ENCODE results near the gene MYO15B. TPM values are rescaled to one million over a fixed set of nuclear protein-coding genes. Genes with fewer than 3 reads are reported as not detected.

MYO15B gene
- total and polyA plus RNA-seq, 2 of the 13 experiments (the other 11 are each of a cell fraction or from before 2014, with no cell fraction given), result 2.8 to 8.1 TPM

- TF ChIP-seq ZNF576 (CRISPR knock-in tag; IDR thresholded peaks at IDR 0.05) (no peak), MYNN (CRISPR knock-in tag; IDR thresholded peaks at IDR 0.05; ENCODE audit: low read depth) (no peak), ZNF446 (CRISPR knock-in tag; IDR thresholded peaks at IDR 0.05) (no peak), SRSF9 (IDR thresholded peaks at IDR 0.05; ENCODE audit: borderline replicate concordance, insufficient read depth, low read depth, low read length, poor library complexity, severe bottlenecking) (no peak), HOXA5 (CRISPR knock-in tag; IDR thresholded peaks at IDR 0.05) (no peak), RFX1 (IDR thresholded peaks at IDR 0.05) (no peak), KLF9 (CRISPR knock-in tag; IDR thresholded peaks at IDR 0.05; ENCODE audit: low read depth) (no peak), PTBP1 (IDR thresholded peaks at IDR 0.05; ENCODE audit: low read depth, low read length, poor library complexity, severe bottlenecking) (no peak), CCAR2 (optimal IDR thresholded peaks at IDR 0.05; ENCODE audit: low read depth, low read length) (no peak), ZNF260 (CRISPR knock-in tag; IDR thresholded peaks at IDR 0.05; ENCODE audit: borderline replicate concordance, low read depth) (no peak), ZSCAN22 (CRISPR knock-in tag; IDR thresholded peaks at IDR 0.05) (no peak)
- TF ChIP-seq, protein P1, sequence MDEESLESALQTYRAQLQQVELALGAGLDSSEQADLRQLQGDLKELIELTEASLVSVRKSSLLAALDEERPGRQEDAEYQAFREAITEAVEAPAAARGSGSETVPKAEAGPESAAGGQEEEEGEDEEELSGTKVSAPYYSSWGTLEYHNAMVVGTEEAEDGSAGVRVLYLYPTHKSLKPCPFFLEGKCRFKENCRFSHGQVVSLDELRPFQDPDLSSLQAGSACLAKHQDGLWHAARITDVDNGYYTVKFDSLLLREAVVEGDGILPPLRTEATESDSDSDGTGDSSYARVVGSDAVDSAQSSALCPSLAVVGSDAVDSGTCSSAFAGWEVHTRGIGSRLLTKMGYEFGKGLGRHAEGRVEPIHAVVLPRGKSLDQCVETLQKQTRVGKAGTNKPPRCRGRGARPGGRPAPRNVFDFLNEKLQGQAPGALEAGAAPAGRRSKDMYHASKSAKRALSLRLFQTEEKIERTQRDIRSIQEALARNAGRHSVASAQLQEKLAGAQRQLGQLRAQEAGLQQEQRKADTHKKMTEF (CRISPR knock-in tag; IDR thresholded peaks at IDR 0.05), result peak; percentile 59; the same call in 1 of the 2 replicates
- TF ChIP-seq, protein P2, sequence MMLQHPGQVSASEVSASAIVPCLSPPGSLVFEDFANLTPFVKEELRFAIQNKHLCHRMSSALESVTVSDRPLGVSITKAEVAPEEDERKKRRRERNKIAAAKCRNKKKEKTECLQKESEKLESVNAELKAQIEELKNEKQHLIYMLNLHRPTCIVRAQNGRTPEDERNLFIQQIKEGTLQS (CRISPR knock-in tag; IDR thresholded peaks at IDR 0.05), result 0 out of 2 replicates have a peak, but pooled peaks have one; percentile 39
- TF ChIP-seq, protein P3, sequence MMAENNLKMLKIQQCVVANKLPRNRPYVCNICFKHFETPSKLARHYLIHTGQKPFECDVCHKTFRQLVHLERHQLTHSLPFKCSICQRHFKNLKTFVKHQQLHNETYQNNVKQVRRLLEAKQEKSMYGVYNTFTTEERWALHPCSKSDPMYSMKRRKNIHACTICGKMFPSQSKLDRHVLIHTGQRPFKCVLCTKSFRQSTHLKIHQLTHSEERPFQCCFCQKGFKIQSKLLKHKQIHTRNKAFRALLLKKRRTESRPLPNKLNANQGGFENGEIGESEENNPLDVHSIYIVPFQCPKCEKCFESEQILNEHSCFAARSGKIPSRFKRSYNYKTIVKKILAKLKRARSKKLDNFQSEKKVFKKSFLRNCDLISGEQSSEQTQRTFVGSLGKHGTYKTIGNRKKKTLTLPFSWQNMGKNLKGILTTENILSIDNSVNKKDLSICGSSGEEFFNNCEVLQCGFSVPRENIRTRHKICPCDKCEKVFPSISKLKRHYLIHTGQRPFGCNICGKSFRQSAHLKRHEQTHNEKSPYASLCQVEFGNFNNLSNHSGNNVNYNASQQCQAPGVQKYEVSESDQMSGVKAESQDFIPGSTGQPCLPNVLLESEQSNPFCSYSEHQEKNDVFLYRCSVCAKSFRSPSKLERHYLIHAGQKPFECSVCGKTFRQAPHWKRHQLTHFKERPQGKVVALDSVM (CRISPR knock-in tag; IDR thresholded peaks at IDR 0.05), result peak; percentile 63; the same call in 1 of the 2 replicates
- TF ChIP-seq, protein P4, sequence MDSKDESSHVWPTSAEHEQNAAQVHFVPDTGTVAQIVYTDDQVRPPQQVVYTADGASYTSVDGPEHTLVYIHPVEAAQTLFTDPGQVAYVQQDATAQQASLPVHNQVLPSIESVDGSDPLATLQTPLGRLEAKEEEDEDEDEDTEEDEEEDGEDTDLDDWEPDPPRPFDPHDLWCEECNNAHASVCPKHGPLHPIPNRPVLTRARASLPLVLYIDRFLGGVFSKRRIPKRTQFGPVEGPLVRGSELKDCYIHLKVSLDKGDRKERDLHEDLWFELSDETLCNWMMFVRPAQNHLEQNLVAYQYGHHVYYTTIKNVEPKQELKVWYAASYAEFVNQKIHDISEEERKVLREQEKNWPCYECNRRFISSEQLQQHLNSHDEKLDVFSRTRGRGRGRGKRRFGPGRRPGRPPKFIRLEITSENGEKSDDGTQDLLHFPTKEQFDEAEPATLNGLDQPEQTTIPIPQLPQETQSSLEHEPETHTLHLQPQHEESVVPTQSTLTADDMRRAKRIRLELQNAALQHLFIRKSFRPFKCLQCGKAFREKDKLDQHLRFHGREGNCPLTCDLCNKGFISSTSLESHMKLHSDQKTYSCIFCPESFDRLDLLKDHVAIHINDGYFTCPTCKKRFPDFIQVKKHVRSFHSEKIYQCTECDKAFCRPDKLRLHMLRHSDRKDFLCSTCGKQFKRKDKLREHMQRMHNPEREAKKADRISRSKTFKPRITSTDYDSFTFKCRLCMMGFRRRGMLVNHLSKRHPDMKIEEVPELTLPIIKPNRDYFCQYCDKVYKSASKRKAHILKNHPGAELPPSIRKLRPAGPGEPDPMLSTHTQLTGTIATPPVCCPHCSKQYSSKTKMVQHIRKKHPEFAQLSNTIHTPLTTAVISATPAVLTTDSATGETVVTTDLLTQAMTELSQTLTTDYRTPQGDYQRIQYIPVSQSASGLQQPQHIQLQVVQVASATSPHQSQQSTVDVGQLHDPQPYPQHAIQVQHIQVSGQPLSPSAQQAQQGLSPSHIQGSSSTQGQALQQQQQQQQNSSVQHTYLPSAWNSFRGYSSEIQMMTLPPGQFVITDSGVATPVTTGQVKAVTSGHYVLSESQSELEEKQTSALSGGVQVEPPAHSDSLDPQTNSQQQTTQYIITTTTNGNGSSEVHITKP (CRISPR knock-in tag; IDR thresholded peaks at IDR 0.05; ENCODE audit: low read depth), result peak; percentile 36; the same call in 1 of the 2 replicates
- TF ChIP-seq, protein P5, sequence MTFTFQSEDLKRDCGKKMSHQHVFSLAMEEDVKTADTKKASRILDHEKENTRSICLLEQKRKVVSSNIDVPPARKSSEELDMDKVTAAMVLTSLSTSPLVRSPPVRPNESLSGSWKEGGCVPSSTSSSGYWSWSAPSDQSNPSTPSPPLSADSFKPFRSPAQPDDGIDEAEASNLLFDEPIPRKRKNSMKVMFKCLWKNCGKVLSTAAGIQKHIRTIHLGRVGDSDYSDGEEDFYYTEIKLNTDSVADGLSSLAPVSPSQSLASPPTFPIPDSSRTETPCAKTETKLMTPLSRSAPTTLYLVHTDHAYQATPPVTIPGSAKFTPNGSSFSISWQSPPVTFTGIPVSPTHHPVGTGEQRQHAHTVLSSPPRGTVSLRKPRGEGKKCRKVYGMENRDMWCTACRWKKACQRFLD (CRISPR knock-in tag; IDR thresholded peaks at IDR 0.05; ENCODE audit: borderline replicate concordance), result no peak
- TF ChIP-seq, protein P6, sequence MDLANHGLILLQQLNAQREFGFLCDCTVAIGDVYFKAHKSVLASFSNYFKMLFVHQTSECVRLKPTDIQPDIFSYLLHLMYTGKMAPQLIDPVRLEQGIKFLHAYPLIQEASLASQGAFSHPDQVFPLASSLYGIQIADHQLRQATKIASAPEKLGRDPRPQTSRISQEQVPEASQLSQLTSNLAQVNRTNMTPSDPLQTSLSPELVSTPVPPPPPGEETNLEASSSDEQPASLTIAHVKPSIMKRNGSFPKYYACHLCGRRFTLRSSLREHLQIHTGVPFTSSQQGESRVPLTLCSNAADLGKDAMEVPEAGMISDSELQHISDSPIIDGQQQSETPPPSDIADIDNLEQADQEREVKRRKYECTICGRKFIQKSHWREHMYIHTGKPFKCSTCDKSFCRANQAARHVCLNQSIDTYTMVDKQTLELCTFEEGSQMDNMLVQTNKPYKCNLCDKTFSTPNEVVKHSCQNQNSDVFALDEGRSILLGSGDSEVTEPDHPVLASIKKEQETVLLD (CRISPR knock-in tag; IDR thresholded peaks at IDR 0.05; ENCODE audit: low read depth), result no peak
Measured at GRCh38 chr17:75610103-75610984, 22.7 kb downstream of the MYO15B start (continued).

Data from HepG2 (cell line).